Tibial nerve (tissue), 4 donors: Measurements from ENCODE around the gene SH3GL1. TPM values are rescaled to one million over a fixed set of nuclear protein-coding genes. Genes with fewer than 3 reads are reported as not detected.

Experiments
- DNase-seq, 2 donors: peaks; one replicate each; pipeline ENCODE4 v3.0.0-alpha.2; 2019; ENCODE audit warnings: low spot score in 2 of 2
- H3K27ac ChIP-seq, 4 donors: fragments of 200-600 bp; sonication (generic) in 3 of 4; one replicate each; pipeline ENCODE4 v1.5.1; 2017 to 2019; ENCODE audit warnings: mild to moderate bottlenecking in 1 of 4
- H3K27me3 ChIP-seq, 2 donors: fragments of 200-600 bp; sonication (generic) in 1 of 2; one replicate each; pipeline versions ENCODE4 v1.5.1 to v1.6.0; 2017 to 2019
- H3K36me3 ChIP-seq, 3 donors: fragments of 200-600 bp; sonication (generic); one replicate each; pipeline ENCODE4 v1.5.1; 2018 to 2019
- H3K4me1 ChIP-seq, 4 donors: fragments of 200-600 bp; sonication (generic) in 3 of 4; one replicate each; pipeline ENCODE4 v1.5.1; 2017 to 2019
- H3K4me3 ChIP-seq, 4 donors: fragments of 200-600 bp; sonication (generic) in 3 of 4; one replicate each; pipeline ENCODE4 v1.5.1; 2017 to 2019; ENCODE audit warnings: mild to moderate bottlenecking in 1 of 4, moderate library complexity in 1 of 4
- H3K9me3 ChIP-seq, 4 donors: fragments of 200-600 bp; sonication (generic) in 3 of 4; one replicate each; pipeline ENCODE4 v1.5.1; 2017 to 2019
- EP300 ChIP-seq, 2 donors: sonication (generic); formaldehyde crosslinking; IDR thresholded peaks; one replicate each; pipeline ENCODE4 v1.6.1; 2017; ENCODE audit warnings: antibody characterized with exemption in 2 of 2, mild to moderate bottlenecking in 1 of 2
- POLR2A ChIP-seq, 2 donors: fragments of 450-650 bp; IDR thresholded peaks; one replicate each; pipeline ENCODE4 v1.6.1; 2017; ENCODE audit warnings: antibody characterized with exemption in 2 of 2, mild to moderate bottlenecking in 2 of 2, moderate library complexity in 2 of 2
- WGBS, 2 donors: methylation state at CpG; one replicate each; pipeline ENCODE4 v1.1.5; 2018; 5-methylcytosine and 5-hydroxymethylcytosine counted together
- total RNA-seq, 4 donors: library from RNA; depleted of rRNA; stranded (reverse); fragments of >200 nt; gene quantifications; one replicate each; pipeline ENCODE4 v1.1.0, GENCODE V29; 2016
- TF ChIP-seq, protein P1 (sequence below), 5 experiments: fragments of 200-600 bp in 3 of 5; fragments of 450-650 bp in 2 of 5; sonication (generic) in 3 of 5; IDR thresholded peaks; one replicate each; pipeline ENCODE4 v1.5.1; 2016 to 2019; ENCODE audit warnings: antibody characterized with exemption in 5 of 5, mild to moderate bottlenecking in 3 of 5, moderate library complexity in 2 of 5

SH3GL1 gene
- total RNA-seq, 4 donors from 2014 or later = 35.0 to 64.8 (median 52.9) TPM

DNA sequence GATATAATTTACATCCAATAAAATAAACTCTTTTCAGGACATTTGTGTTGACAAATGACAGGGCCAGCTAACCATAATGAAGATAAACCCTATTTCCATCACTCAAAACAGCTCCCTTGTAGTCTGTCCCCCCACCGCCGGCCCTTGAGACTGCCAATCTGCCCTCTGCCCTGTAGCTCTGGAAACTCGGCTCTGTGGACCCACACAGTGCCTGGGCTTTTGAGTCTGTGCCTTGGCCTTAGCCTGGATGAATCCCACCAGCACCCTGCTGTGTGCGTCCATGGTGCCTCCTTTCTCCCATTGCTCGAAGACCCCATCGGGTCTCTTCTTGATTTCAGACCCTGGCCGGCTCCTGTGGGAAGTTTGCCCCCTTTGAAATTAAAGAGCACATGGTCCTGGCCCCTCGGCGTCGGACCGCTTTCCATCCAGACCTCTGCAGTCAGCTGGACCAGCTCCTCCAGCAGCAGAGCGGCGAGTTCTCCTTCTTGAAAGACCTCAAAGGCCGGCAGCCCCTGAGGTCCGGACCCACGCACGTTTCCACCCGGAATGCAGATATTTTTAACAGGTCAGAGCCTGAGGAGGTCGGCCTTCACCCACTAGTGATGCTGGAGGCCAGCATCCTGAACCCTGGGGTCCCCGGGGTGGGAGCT is 28.1 kb upstream of the SH3GL1 start:
- Histone ChIP-seq H3K36me3 (peaks cover 0 to 70% (median 0%) of the 10 kb centered on the region in 3 donors), H3K27me3 (no peaks in the 10 kb centered on the region), H3K9me3 (no peaks in the 10 kb centered on the region), H3K4me3 (no peak overlapping the region), H3K4me1 (no peaks in the 10 kb centered on the region), H3K27ac (no peak overlapping the region)
- TF ChIP-seq, protein P1, sequence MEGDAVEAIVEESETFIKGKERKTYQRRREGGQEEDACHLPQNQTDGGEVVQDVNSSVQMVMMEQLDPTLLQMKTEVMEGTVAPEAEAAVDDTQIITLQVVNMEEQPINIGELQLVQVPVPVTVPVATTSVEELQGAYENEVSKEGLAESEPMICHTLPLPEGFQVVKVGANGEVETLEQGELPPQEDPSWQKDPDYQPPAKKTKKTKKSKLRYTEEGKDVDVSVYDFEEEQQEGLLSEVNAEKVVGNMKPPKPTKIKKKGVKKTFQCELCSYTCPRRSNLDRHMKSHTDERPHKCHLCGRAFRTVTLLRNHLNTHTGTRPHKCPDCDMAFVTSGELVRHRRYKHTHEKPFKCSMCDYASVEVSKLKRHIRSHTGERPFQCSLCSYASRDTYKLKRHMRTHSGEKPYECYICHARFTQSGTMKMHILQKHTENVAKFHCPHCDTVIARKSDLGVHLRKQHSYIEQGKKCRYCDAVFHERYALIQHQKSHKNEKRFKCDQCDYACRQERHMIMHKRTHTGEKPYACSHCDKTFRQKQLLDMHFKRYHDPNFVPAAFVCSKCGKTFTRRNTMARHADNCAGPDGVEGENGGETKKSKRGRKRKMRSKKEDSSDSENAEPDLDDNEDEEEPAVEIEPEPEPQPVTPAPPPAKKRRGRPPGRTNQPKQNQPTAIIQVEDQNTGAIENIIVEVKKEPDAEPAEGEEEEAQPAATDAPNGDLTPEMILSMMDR (IDR thresholded peaks at IDR 0.05) = no peak
- TF ChIP-seq EP300 (IDR thresholded peaks at IDR 0.05) = no peak
- no peak for TF ChIP-seq POLR2A (IDR thresholded peaks at IDR 0.05)
- no peak for DNase-seq
- WGBS, 2 donors = 89% methylated on average over 20 of the region's 20 CpGs

DNA sequence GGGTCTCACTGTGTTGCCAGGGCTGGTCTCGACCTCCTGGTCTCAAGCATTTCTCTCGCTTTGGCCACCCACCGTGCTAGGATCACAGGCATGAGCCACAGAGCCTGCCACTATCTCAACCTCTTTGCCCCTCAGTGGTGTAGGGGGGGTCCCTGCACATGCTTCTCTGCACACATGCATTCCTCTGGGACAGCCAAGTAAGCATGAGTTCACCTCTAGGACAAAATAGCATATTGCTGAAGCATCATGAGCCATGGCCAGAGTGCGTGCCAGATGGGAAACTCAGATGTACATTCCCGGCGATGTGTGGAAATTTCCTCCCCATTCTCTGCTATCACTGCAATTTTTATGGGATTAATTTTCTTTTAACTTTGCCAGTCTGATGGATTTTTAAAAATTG is 25.2 kb upstream of the SH3GL1 start:
- H3K36me3 ChIP-seq = peaks cover 0 to 51% (median 0%) of the 10 kb centered on the region in 3 donors
- H3K27ac ChIP-seq = no peak overlapping the region
- H3K9me3 ChIP-seq = no peaks in the 10 kb centered on the region
- H3K4me3 ChIP-seq = no peak overlapping the region
- H3K27me3 ChIP-seq = no peaks in the 10 kb centered on the region
- no peak for DNase-seq
- 88 to 89% methylated on average over 6 of the region's 6 CpGs for WGBS, 2 donors
- TF ChIP-seq, protein P1 (IDR thresholded peaks at IDR 0.05) = no peak
- TF ChIP-seq EP300 (IDR thresholded peaks at IDR 0.05) = no peak
- TF ChIP-seq POLR2A (IDR thresholded peaks at IDR 0.05) = no peak
- H3K4me1 ChIP-seq = no peaks in the 10 kb centered on the region

DNA sequence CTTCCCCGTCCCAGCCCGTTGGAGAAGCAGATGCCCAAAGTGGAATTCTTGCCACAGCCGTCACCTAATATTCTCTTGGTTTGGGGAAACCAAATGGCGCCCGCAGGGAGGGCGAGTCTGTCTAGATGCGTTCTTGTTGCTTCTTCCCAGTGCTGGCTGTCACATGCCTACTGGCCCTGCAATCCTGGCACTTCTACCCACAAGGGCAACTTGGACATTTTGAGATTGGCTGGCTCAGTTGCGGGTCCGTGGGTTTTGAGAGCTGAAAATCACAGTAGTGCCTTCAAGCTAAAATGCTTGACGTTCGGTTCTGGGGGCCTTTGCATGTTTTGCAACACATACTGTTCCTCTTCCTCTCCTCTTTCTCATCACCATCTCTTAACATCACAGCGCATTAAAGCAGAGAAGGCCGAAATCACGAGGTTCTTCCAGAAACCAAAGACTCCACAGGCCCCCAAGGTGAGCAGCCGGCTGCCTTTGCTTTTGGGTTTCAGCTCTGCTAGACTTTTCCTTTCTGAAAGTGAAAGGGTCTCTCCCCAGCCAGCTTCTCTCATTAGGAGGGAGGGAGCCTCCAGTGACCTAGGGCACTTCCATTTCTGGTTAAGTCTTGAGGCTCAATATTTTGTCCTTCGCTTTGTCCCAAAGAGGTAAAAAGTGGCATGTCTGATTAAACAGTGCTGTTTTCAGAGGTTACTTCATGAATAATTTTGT is 23.2 kb upstream of the SH3GL1 start:
- H3K4me3 ChIP-seq = no peak overlapping the region
- TF ChIP-seq, protein P1 (IDR thresholded peaks at IDR 0.05) = no peak
- TF ChIP-seq EP300 (IDR thresholded peaks at IDR 0.05) (no peak), POLR2A (IDR thresholded peaks at IDR 0.05) (no peak)
- peaks cover 0 to 33% (median 0%) of the 10 kb centered on the region in 3 donors for H3K36me3 ChIP-seq
- no peak for DNase-seq
- no peak overlapping the region for H3K27ac ChIP-seq
- H3K4me1 ChIP-seq = no peaks in the 10 kb centered on the region
- H3K27me3 ChIP-seq = no peaks in the 10 kb centered on the region
- no peaks in the 10 kb centered on the region for H3K9me3 ChIP-seq
- WGBS, 2 donors = 85 to 88% methylated on average over 16 of the region's 16 CpGs

DNA sequence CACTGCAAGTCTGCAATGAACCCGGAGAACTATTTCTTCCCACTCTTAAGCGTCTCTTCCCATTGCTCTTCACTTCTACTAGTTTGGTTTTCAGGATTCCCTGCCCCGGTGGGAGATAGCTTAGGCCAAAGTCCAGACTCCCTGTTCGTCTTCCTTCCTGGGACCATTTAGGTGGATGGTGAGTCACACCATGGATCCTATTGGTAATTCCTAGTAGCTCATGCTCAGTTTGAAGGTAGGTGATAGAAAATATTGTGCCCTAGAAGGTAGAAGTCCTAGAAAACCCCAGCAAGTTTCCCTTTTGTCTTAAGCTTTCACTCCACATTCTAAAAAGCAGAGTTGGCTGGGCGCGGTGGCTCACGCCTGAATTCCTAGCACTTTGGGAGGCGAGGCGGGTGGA is 15.9 kb upstream of the SH3GL1 start:
- Histone ChIP-seq H3K9me3 (no peaks in the 10 kb centered on the region), H3K36me3 (peaks cover 0 to 18% (median 0%) of the 10 kb centered on the region in 3 donors), H3K4me1 (peaks cover 0 to 13% (median 2%) of the 10 kb centered on the region in 4 donors), H3K4me3 (no peak overlapping the region), H3K27ac (no peak overlapping the region), H3K27me3 (no peaks in the 10 kb centered on the region)
- no peak for DNase-seq
- TF ChIP-seq POLR2A (IDR thresholded peaks at IDR 0.05) (no peak), EP300 (IDR thresholded peaks at IDR 0.05) (no peak)
- TF ChIP-seq, protein P1 (IDR thresholded peaks at IDR 0.05) = no peak
- 89 to 92% methylated on average over 9 of the region's 9 CpGs for WGBS, 2 donors

DNA sequence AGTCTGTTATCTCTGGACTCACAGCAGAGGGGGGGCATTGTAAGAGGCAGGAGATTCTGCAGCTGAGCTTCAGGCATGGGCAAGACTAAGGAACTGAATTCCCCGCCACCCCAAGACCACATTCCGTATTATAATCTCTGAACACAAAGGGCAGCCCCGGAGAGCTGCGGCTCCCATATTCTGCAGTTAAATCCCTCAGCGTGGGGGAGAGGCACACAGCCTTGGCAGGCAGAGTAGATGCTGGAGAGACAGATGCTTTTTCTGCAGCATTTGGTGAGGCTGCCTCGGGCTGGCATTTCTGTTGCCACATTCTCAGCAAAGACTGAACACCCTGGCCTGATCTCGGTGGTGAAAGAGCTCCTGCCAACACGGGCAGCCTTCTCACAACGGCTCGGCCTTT is 15.0 kb upstream of the SH3GL1 start:
- no peak overlapping the region for H3K27ac ChIP-seq
- H3K9me3 ChIP-seq = no peaks in the 10 kb centered on the region
- H3K4me1 ChIP-seq = peaks cover 0 to 13% (median 2%) of the 10 kb centered on the region in 4 donors
- 65 to 75% methylated on average over 10 of the region's 10 CpGs for WGBS, 2 donors
- peaks cover 0 to 22% (median 0%) of the 10 kb centered on the region in 3 donors for H3K36me3 ChIP-seq
- no peak for DNase-seq
- no peak overlapping the region for H3K4me3 ChIP-seq
- TF ChIP-seq, protein P1 (IDR thresholded peaks at IDR 0.05) = no peak
- TF ChIP-seq POLR2A (IDR thresholded peaks at IDR 0.05) (no peak), EP300 (IDR thresholded peaks at IDR 0.05) (no peak)
- H3K27me3 ChIP-seq = no peaks in the 10 kb centered on the region
